ENCODE data around the gene USP4.
"Not testable (repeated sequence)": the region's sequence is repeated elsewhere in the genome, so short reads cannot be mapped to it uniquely, and the experiment has no call there.

USP4 gene

GRCh38 chr3:49349348-49350114, 9.7 kb upstream of the USP4 start:
- no peak for DNase-seq

GRCh38 chr3:49348361-49348760, 8.5 kb upstream of the USP4 start:
- DNase-seq, result not testable (repeated sequence)

- no peak for DNase-seq
These were observed 7.0 kb upstream of the USP4 start for GRCh38 chr3:49346797-49347251.

- no peak for DNase-seq
These were observed 3.3 kb upstream of the USP4 start for GRCh38 chr3:49343163-49343562.

GRCh38 chr3:49341996-49342395, 2.1 kb upstream of the USP4 start:
- DNase-seq, result no peak

- no peak for DNase-seq
These were observed 292 bp downstream of the USP4 start for GRCh38 chr3:49339581-49339940.

GRCh38 chr3:49333916-49334633, 5.8 kb downstream of the USP4 start:
- DNase-seq, result no peak

- DNase-seq, result no peak
These were observed 6.8 kb downstream of the USP4 start for GRCh38 chr3:49333091-49333490.

- no peak for DNase-seq
These were observed 10.7 kb downstream of the USP4 start for GRCh38 chr3:49329186-49329585.

- DNase-seq, result not testable (repeated sequence)
These were observed 11.5 kb downstream of the USP4 start for GRCh38 chr3:49328350-49328749.

- DNase-seq, result no peak
These were observed 12.4 kb downstream of the USP4 start for GRCh38 chr3:49327485-49327884.

GRCh38 chr3:49324768-49325167, 15.1 kb downstream of the USP4 start:
- no peak for DNase-seq

- no peak for DNase-seq
These were observed 23.0 kb downstream of the USP4 start for GRCh38 chr3:49316696-49317457.

- DNase-seq, result no peak
These were observed 25.8 kb downstream of the USP4 start for GRCh38 chr3:49313896-49314688.

GRCh38 chr3:49311283-49311682, 28.6 kb downstream of the USP4 start:
- no peak for DNase-seq

GRCh38 chr3:49310677-49311076, 29.2 kb downstream of the USP4 start:
- no peak for DNase-seq

- DNase-seq, result no peak
These were observed 34.2 kb downstream of the USP4 start for GRCh38 chr3:49305608-49306007.

GRCh38 chr3:49302613-49303012, 37.2 kb downstream of the USP4 start:
- no peak for DNase-seq

- no peak for DNase-seq
These were observed 39.3 kb downstream of the USP4 start for GRCh38 chr3:49300595-49300994.

GRCh38 chr3:49298511-49298910, 41.3 kb downstream of the USP4 start:
- DNase-seq, result no peak

GRCh38 chr3:49296781-49297411, 43.0 kb downstream of the USP4 start:
- no peak for DNase-seq

GRCh38 chr3:49295489-49296058, 44.3 kb downstream of the USP4 start:
- no peak for DNase-seq

All from right forelimb (tissue), 1 donor.